ENCODE results near the gene ECHDC3.

The ECHDC3 gene

GRCh38 chr10:11754173-11754572 lies 12.0 kb downstream of the ECHDC3 start:
- no peak for DNase-seq

GRCh38 chr10:11754620-11755019 lies 12.4 kb downstream of the ECHDC3 start:
- no peak for DNase-seq

DNA sequence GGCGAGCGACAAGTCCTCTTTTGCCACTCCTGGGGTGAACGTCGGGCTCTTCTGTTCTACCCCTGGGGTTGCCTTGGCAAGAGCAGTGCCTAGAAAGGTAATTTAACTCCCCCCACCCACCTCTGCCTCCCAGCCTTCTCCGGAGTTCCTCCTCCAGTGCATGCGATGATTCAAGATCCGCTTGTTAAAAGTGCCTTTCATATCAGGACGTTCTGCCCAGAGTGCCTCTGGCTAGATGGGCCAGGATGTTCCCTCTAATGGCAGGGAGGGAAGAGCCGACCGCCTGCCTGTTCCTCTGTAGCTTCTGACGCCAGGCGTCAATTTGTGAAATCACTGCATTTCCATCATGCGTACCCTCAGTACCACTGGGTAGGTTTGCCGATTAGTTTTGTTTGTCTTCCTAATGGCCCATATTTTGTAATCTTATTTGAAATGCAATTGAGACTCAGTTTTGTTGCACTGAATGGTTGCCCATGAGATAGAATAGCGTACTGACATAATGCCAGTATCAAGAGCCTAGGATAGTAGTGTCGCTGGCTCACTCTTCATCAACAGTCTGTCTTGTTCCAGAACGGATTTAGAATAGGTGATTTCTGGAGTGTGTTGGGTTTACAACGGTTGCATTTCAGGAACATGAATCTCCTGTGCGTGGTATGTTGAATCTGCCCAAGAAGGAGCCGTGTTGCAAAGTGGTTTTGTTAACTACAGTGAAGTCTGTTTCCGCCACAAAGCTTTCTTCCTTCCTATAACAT lies 13.5 kb downstream of the ECHDC3 start:
- no peak for DNase-seq

GRCh38 chr10:11756766-11757315 lies 14.7 kb downstream of the ECHDC3 start:
- DNase-seq, result no peak

- no peak for DNase-seq
Observed at GRCh38 chr10:11757454-11757820, 15.3 kb downstream of the ECHDC3 start.

- DNase-seq, result peak; percentile 70
Observed at GRCh38 chr10:11757821-11758463, 15.8 kb downstream of the ECHDC3 start.

- no peak for DNase-seq
Observed at GRCh38 chr10:11758527-11759236, 16.5 kb downstream of the ECHDC3 start.

- DNase-seq, result no peak
Observed at GRCh38 chr10:11759347-11759746, 17.2 kb downstream of the ECHDC3 start.

DNA sequence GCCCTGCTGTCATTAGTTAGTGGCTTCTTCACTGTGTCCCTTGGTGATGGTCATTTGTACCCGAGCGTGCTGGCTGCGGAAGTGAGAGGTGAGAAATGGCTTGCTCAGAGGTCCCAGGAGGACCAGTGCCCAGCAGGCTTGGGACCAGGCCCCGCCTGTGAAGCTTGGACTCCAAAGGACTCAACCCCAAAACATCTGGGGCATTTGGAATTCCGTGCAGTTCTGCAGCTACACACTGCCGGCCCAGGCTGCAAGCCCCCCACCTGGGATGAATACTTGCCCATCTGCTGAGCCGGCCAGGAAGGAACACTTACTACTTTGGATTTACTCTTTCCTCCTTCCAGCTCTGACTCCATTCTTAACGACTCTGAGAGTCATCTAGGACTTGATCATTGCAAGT lies 18.0 kb downstream of the ECHDC3 start:
- no peak for DNase-seq

DNA sequence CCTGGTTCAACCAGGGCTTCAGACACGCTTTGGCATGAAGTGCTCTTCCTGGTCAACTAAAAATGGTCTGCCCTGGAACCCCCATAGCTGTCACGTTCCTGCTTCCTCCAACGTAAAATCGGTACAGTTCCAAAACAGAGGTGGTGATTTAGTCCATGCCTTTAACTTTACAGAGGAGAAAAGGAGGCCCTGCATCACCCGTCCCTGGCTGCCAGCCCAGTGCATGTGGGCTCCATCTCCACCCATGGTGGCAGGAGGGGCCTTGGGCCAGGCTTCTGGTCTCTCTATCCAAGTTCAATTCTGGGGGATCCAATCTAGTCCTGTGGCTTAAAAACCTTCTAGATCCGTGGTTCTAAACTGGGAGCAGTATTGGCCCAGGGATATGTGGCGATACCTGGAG lies 18.7 kb downstream of the ECHDC3 start:
- no peak for DNase-seq

DNA sequence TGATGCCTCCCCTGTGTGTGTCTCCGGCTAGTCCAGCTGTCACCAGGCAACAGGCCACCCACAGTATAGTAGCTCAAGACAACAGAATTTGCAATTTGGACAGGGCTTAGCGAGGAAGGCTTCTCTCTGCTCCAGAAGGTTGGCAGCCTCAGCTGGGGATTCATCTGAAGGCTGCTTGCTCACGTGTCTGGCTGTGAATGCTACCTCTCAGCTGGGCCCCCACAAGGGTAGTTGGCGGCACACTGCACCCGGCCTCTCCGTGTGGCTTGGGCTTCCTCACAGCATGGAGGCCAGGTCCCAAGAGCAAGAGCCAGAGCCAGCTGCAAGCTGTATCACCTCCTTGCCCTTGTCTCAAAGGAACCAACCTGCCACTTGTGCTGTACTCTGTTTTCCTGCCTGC lies 19.2 kb downstream of the ECHDC3 start:
- no peak for DNase-seq

- DNase-seq, result no peak
Observed at GRCh38 chr10:11762706-11763500, 20.7 kb downstream of the ECHDC3 start.

DNA sequence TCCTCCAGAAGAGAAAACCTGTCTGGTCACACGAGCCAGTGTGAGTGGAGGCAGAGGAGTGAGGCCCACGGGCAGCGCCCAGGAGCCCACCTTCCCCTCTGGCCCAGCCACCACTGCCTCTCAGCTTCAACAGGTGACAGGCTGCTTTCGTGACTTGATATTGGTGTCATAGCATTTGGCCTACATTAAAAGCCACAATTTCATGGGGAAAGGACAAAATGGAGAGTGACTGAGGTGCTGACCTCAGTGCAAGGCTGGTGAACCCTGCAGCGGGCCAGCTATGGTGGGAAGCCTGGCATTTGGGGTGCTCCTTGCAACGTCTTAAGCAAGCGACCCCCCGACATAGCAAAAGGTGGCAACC lies 21.3 kb downstream of the ECHDC3 start:
- DNase-seq, result no peak

DNA sequence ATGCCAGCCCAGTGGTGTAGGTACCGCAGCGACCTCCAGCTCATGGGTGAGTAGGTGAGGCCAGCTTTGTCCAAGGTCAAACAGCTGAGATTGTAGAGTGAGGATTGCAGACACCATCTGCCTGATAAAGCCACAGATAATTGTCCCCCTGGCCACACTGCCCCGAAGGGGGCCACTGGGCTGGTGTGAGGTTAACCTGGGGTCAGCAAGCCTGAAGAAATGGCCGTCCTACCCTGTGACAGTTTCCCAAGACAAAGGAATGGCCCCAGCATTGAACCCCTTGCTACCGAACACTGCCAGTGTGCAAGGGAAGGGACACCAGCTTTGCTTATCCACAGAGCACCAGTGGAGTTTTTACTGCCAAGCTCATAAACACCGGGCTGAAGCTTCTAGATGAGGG lies 23.0 kb downstream of the ECHDC3 start:
- no peak for DNase-seq

DNA sequence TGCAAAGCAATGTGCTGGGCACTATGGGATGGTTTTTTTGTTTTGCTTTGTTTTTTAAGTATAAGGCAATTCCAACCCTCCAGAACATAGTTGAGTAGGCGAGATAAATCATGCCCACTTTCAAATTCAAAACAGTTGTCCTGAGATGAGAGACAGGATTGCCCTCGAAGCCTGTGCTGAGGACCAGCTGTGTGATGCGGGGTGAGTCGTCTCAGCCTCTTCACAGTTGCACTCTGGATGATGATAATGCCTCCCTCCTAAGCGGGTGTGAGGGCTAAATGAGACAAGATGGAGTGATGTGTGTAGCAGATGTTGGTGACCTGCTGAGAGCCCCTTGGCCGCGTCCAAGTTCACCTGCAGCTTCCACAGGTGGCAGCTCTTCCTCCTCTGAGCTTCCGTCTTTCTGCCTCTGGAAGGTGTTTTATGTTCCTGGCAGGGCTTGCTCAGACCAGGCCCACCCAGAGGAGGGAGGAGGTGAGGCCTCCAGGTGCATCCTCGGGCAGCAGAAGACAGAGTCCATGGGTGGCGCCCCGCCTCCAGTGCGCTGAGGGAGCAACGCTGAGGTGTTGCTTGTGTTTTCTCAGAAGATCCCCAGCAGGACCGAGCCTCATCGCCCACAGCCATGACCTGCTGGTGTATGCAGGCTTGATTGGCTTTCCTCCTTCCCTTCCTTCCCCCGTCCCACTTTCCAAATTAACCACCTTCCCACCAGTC lies 30.6 kb downstream of the ECHDC3 start:
- no peak for DNase-seq

DNA sequence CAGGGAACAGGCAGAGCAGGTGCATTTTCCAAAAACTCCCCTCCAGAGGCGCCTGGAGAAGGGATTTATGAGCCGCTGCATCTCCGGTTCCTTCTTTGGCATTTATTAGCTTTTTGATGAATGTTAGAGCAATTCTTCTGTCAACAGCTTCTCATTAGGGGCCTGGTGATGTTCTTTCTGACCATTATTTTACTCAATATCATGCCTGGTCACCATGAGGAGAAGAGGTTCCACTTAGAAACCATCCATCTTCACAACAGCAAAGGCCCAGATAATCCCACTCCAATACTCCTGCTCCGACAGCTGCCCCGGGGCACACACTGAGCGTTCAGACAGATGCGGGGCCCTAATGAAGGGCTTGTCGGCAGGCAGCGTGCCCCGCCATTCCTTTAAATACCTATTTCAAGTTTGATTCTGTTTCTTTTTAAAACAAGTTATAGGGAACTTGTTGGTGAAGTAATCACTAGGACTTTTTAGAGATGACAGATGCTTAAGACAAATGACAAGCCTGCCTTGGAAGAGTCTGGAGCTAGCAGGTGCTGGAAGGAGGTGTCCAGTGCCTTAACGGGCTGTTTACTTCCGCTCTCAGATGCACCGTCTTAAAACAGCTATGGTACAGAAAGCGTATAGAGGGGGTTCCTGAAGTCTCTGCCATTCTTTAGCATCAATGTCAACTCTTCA lies 31.7 kb downstream of the ECHDC3 start:
- no peak for DNase-seq

DNA sequence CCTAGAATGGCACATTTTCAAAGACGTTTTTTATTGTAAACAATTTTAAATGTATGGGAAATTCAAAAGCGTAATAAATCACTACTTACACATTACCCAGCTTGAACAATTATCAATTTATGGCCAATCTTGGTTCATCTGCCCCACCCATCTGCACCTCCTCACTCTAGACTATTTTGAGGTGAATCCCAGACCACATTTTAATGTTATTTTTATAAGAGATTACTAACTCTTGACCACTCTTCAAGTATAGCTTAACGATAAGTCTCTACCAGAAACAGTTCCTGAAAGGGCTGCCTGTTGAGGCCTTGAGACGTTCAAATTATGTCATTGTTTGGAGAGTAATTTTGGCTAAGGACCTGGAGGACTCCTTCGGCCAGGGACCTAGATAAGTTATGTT lies 33.2 kb downstream of the ECHDC3 start:
- DNase-seq, result no peak

DNA sequence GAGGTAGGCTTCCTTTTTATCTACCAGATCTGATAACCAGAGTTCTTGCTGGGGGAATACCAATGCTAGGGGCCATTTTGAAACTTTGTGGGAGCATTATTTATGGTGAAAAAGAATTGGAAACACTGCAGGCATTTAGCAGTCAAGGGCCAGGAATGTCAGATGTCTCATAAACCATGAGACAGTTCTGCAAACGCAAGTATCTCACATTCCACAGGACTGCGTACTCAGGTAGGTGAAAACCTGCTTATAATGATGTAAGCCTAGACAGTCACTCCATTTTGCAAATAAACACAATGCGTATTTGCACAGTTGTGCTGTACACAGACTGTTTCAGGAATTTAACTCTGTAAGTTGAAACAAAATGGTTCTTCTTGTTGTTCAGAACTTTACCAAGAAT lies 33.9 kb downstream of the ECHDC3 start:
- DNase-seq, result no peak

DNA sequence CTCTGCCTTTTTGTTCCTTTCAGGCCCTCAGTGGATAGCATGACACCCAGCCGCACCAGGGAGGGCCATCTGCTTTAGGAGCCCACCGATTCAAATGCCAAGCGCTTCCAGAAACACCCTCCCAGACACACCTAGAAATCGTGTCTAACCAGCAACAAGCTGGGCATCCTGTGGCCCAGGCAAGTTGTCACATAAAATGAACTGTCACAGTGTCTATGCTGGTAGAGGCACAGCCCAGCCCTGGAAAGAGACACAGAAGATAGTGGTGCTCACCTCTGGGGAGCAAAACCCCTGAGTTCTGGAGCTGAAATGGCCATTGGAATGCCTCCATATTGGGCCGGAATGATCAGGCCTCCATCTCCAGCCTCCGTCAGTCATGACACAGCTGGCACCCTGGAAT lies 38.9 kb downstream of the ECHDC3 start:
- DNase-seq, result no peak

DNA sequence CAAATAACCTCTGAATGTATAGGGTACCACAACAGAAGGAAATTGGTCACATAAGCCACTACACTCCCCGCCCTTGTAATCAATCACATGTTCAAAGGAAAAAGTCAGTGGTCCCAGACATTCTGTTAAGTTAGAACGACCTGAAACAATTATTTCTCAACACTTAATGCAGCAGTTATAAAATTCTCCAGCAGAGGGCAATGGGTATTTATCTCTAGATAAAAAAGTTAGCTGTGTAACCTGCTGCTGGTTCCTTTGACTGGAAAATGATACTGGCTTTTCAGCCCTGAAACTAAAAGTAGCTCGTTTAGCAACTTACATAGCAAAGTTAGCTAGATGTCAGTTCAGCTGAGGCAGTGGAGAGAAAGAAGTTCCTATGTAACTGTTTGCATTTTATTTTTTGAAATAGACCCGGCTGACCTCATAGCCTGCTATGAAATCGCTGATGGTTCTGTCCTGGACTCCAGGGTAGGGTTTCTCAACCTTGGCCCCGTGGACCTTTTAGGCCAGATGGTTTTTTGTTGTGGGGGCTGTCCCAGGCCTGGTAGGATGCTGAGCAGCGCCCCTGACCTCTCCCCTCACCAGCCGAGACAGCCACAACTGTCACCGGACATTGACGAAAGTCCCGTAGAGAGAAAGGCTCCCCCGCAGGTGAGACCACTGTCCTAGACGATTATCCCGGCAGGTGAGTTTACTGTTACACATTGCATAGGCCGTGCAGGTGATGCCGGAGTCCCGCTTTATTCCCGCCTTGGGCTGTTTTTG lies 40.8 kb downstream of the ECHDC3 start:
- DNase-seq, result peak; percentile 42

GRCh38 chr10:11783558-11783865 lies 41.3 kb downstream of the ECHDC3 start:
- DNase-seq, result no peak
